K562 (cell line): ENCODE data around the gene NFATC3.

Experiments
- BRCA1 ChIP-seq, 2 experiments: fragments of 450-650 bp in 1 of 2; sonication (generic) in 1 of 2; formaldehyde crosslinking in 1 of 2; IDR thresholded peaks; 2 replicates each; pipeline versions ENCODE4 v1.5.0 to v1.6.1; 2017 to 2020; ENCODE audit warnings: mild to moderate bottlenecking in 1 of 2, missing genetic modification reagents in 1 of 2
- CTCF ChIP-seq, 3 experiments: IDR thresholded peaks in 2 of 3; conservative IDR thresholded peaks in 1 of 3; 2 replicates each; pipeline ENCODE4 v1.5.1; 2011 to 2012; ENCODE audit warnings: low read length in 3 of 3, mild to moderate bottlenecking in 3 of 3, control low read depth in 2 of 3, improper control_type of control experiment in 1 of 3, inconsistent platforms in 1 of 3, low read depth in 1 of 3, mixed read lengths in 1 of 3, moderate library complexity in 1 of 3; ENCODE audit not compliant: insufficient read depth in 2 of 3
- ILF3 ChIP-seq: fragments of 450-650 bp; IDR thresholded peaks from 2 replicates; pipeline ENCODE4 v1.6.1; 2018; ENCODE audit warnings: antibody characterized with exemption, mild to moderate bottlenecking, moderate library complexity, borderline replicate concordance
- KLF1 ChIP-seq: fragments of 450-650 bp; IDR thresholded peaks from 2 replicates; pipeline ENCODE4 v1.6.1; 2016; ENCODE audit warnings: missing genetic modification characterization, missing compliant biosample characterization
- MAZ ChIP-seq, 2 experiments: fragments of 450-650 bp in 1 of 2; sonication (generic) in 1 of 2; formaldehyde crosslinking; IDR thresholded peaks in 1 of 2; conservative IDR thresholded peaks in 1 of 2; 2 replicates each; pipeline versions ENCODE4 v1.4.0 to v1.5.0; 2020; ENCODE audit warnings: mild to moderate bottlenecking in 1 of 2, missing genetic modification reagents in 1 of 2
- TEAD2 ChIP-seq: fragments of 450-650 bp; IDR thresholded peaks from 2 replicates; pipeline ENCODE4 v1.6.1; 2016; ENCODE audit warnings: missing genetic modification characterization, control low read depth, missing compliant biosample characterization
- ZFP30 ChIP-seq: fragments of 250-450 bp; sonication (Bioruptor Pico); IDR thresholded peaks from 2 replicates; pipeline ENCODE4 v1.8.0; 2022; ENCODE audit warnings: moderate library complexity, mild to moderate bottlenecking, inconsistent platforms, borderline replicate concordance
- TF ChIP-seq, protein P1 (sequence below): fragments of 250-450 bp; sonication (Bioruptor Pico); IDR thresholded peaks from 2 replicates; pipeline ENCODE4 v1.8.0; 2022; ENCODE audit warnings: moderate library complexity, mild to moderate bottlenecking, inconsistent platforms
- TF ChIP-seq, protein P2 (sequence below): fragments of 450-650 bp; IDR thresholded peaks from 2 replicates; pipeline ENCODE4 v1.6.1; 2014; ENCODE audit warnings: low read depth, mild to moderate bottlenecking, moderate library complexity, borderline replicate concordance
- TF ChIP-seq, protein P3 (sequence below): fragments of 250-450 bp; sonication (Bioruptor Pico); IDR thresholded peaks from 2 replicates; pipeline ENCODE4 v1.5.0; 2021; ENCODE audit warnings: mild to moderate bottlenecking, moderate library complexity
- TF ChIP-seq, protein P4 (sequence below): fragments of 450-650 bp; IDR thresholded peaks from 2 replicates; pipeline ENCODE4 v1.6.1; 2016; ENCODE audit warnings: mild to moderate bottlenecking, moderate library complexity

GRCh38 chr16:68146585-68146984 is 61.4 kb downstream of the NFATC3 start:
- no peak for TF ChIP-seq ZFP30
- TF ChIP-seq CTCF (IDR thresholded peaks at IDR 0.05 in 2 of 3, conservative IDR thresholded peaks at IDR 0.05 in 1 of 3; ENCODE audit: insufficient read depth in 2 of 3, low read depth in 1 of 3, low read length in 3 of 3) = no peak
- TF ChIP-seq, protein P1, sequence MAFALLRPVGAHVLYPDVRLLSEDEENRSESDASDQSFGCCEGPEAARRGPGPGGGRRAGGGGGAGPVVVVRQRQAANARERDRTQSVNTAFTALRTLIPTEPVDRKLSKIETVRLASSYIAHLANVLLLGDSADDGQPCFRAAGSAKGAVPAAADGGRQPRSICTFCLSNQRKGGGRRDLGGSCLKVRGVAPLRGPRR (CRISPR knock-in tag) = no peak
- no peak for TF ChIP-seq MAZ (CRISPR knock-in tag; conservative IDR thresholded peaks at IDR 0.05 in 1 of 2, IDR thresholded peaks at IDR 0.05 in 1 of 2)
- TF ChIP-seq, protein P2, sequence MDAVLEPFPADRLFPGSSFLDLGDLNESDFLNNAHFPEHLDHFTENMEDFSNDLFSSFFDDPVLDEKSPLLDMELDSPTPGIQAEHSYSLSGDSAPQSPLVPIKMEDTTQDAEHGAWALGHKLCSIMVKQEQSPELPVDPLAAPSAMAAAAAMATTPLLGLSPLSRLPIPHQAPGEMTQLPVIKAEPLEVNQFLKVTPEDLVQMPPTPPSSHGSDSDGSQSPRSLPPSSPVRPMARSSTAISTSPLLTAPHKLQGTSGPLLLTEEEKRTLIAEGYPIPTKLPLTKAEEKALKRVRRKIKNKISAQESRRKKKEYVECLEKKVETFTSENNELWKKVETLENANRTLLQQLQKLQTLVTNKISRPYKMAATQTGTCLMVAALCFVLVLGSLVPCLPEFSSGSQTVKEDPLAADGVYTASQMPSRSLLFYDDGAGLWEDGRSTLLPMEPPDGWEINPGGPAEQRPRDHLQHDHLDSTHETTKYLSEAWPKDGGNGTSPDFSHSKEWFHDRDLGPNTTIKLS = no peak
- no peak for TF ChIP-seq TEAD2 (tag)
- TF ChIP-seq, protein P3, sequence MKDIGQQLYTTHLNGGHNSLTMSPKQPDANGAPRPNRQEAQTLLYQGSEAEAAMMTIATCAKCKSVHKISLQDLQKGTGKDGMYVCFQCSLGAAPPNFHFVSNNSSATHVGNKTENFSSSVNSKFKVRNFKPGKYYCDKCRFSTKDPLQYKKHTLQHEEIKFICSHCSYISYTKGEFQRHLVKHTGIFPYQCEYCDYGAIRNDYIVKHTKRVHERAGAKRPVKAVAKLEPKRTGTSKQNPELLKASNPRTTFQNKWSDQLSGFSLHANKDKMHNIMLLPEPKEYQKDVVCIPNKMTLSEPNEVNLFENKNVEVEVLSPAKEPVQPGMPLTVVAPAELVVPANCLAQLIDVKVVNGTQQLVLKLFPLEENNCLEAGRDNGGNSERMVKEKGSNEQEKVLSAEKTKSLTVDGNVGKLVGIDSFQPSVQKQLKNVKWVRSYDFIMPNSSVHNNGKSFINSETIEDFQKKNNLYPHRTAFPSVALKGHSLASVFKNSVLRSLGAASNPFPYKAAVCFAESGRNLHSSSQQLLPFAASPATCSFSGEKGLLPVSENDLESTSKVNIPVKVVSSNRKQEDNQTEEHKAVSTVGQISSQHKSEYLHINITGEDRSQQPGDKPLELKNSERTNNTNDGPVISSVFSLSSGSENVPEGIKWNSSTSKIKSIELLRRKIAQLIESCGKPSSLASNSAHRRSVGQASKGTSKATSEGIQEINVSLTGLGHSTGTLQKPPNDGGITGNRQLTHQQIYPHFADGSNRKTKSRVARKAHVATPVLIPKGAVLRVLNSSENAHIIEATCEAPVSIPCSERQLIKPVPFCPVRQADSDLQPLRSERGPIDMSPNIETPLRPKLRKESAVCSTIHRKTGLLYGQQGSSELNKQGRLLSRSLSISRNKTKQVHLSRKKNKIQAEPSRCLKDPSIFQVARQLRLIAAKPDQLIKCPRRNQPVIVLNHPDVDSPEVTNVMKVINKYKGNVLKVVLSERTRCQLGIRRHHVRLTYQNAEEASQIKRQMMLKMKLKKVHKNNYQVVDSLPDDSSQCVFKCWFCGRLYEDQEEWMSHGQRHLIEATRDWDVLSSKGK (CRISPR knock-in tag) = no peak
- no peak for TF ChIP-seq ILF3
- TF ChIP-seq KLF1 (tag) = no peak
- TF ChIP-seq, protein P4, sequence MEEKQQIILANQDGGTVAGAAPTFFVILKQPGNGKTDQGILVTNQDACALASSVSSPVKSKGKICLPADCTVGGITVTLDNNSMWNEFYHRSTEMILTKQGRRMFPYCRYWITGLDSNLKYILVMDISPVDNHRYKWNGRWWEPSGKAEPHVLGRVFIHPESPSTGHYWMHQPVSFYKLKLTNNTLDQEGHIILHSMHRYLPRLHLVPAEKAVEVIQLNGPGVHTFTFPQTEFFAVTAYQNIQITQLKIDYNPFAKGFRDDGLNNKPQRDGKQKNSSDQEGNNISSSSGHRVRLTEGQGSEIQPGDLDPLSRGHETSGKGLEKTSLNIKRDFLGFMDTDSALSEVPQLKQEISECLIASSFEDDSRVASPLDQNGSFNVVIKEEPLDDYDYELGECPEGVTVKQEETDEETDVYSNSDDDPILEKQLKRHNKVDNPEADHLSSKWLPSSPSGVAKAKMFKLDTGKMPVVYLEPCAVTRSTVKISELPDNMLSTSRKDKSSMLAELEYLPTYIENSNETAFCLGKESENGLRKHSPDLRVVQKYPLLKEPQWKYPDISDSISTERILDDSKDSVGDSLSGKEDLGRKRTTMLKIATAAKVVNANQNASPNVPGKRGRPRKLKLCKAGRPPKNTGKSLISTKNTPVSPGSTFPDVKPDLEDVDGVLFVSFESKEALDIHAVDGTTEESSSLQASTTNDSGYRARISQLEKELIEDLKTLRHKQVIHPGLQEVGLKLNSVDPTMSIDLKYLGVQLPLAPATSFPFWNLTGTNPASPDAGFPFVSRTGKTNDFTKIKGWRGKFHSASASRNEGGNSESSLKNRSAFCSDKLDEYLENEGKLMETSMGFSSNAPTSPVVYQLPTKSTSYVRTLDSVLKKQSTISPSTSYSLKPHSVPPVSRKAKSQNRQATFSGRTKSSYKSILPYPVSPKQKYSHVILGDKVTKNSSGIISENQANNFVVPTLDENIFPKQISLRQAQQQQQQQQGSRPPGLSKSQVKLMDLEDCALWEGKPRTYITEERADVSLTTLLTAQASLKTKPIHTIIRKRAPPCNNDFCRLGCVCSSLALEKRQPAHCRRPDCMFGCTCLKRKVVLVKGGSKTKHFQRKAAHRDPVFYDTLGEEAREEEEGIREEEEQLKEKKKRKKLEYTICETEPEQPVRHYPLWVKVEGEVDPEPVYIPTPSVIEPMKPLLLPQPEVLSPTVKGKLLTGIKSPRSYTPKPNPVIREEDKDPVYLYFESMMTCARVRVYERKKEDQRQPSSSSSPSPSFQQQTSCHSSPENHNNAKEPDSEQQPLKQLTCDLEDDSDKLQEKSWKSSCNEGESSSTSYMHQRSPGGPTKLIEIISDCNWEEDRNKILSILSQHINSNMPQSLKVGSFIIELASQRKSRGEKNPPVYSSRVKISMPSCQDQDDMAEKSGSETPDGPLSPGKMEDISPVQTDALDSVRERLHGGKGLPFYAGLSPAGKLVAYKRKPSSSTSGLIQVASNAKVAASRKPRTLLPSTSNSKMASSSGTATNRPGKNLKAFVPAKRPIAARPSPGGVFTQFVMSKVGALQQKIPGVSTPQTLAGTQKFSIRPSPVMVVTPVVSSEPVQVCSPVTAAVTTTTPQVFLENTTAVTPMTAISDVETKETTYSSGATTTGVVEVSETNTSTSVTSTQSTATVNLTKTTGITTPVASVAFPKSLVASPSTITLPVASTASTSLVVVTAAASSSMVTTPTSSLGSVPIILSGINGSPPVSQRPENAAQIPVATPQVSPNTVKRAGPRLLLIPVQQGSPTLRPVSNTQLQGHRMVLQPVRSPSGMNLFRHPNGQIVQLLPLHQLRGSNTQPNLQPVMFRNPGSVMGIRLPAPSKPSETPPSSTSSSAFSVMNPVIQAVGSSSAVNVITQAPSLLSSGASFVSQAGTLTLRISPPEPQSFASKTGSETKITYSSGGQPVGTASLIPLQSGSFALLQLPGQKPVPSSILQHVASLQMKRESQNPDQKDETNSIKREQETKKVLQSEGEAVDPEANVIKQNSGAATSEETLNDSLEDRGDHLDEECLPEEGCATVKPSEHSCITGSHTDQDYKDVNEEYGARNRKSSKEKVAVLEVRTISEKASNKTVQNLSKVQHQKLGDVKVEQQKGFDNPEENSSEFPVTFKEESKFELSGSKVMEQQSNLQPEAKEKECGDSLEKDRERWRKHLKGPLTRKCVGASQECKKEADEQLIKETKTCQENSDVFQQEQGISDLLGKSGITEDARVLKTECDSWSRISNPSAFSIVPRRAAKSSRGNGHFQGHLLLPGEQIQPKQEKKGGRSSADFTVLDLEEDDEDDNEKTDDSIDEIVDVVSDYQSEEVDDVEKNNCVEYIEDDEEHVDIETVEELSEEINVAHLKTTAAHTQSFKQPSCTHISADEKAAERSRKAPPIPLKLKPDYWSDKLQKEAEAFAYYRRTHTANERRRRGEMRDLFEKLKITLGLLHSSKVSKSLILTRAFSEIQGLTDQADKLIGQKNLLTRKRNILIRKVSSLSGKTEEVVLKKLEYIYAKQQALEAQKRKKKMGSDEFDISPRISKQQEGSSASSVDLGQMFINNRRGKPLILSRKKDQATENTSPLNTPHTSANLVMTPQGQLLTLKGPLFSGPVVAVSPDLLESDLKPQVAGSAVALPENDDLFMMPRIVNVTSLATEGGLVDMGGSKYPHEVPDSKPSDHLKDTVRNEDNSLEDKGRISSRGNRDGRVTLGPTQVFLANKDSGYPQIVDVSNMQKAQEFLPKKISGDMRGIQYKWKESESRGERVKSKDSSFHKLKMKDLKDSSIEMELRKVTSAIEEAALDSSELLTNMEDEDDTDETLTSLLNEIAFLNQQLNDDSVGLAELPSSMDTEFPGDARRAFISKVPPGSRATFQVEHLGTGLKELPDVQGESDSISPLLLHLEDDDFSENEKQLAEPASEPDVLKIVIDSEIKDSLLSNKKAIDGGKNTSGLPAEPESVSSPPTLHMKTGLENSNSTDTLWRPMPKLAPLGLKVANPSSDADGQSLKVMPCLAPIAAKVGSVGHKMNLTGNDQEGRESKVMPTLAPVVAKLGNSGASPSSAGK = no peak
- TF ChIP-seq BRCA1 (IDR thresholded peaks at IDR 0.05) = no peak
- TF ChIP-seq BRCA1 (CRISPR knock-in tag; IDR thresholded peaks at IDR 0.05) = no peak
